ENCODE measurements around the gene SPATS1.

- TF ChIP-seq POLR2A (IDR thresholded peaks at IDR 0.05), result no peak
- TF ChIP-seq CTCF (IDR thresholded peaks at IDR 0.05), result no peak
These were observed 32.2 kb upstream of the SPATS1 start for GRCh38 chr6:44310241-44310640.
